Progenitor cell of endocrine pancreas (in vitro differentiated cells): ENCODE data around the gene NACC2. TPM values are rescaled to one million over a fixed set of nuclear protein-coding genes. Genes with fewer than 3 reads are reported as not detected.
"Not testable (repeated sequence)": the region's sequence is repeated elsewhere in the genome, so short reads cannot be mapped to it uniquely, and the experiment has no call there.

ENCODE experiments used
- DNase-seq: peaks from one replicate; pipeline ENCODE4 v3.0.0; 2021; ENCODE audit warnings: low spot score; ENCODE audit not compliant: unreplicated experiment
- H3K27ac Mint-ChIP-seq: 2 replicates; pipeline ENCODE4 v1.8.0; 2021; ENCODE audit warnings: mild to moderate bottlenecking, moderate library complexity, mixed read lengths
- H3K27me3 Mint-ChIP-seq: 2 replicates; pipeline ENCODE4 v1.8.0; 2021; ENCODE audit warnings: mixed read lengths
- H3K36me3 Mint-ChIP-seq: 2 replicates; pipeline ENCODE4 v1.8.0; 2022; ENCODE audit warnings: mixed read lengths; ENCODE audit not compliant: insufficient read depth
- H3K4me1 Mint-ChIP-seq: 2 replicates; pipeline ENCODE4 v1.8.0; 2021; ENCODE audit warnings: low read depth, mixed read lengths
- H3K4me3 Mint-ChIP-seq: 2 replicates; pipeline ENCODE4 v1.8.0; 2021; ENCODE audit warnings: low read depth, mild to moderate bottlenecking, moderate library complexity, mixed read lengths
- H3K9me3 Mint-ChIP-seq: 2 replicates; pipeline ENCODE4 v1.8.0; 2021; ENCODE audit warnings: low read depth, mixed read lengths
- CTCF ChIP-seq: fragments of 200-600 bp; sonication (generic); IDR thresholded peaks from one replicate; pipeline ENCODE4 v1.5.0; 2021; ENCODE audit warnings: antibody characterized with exemption, mild to moderate bottlenecking; ENCODE audit not compliant: unreplicated experiment
- total RNA-seq: library from RNA; stranded (reverse); gene quantifications from 2 replicates; pipeline ENCODE4 v1.2.1, GENCODE V29; 2021

NACC2 gene
- total RNA-seq, 1 donor from 2014 or later, result 11.6 TPM

DNA sequence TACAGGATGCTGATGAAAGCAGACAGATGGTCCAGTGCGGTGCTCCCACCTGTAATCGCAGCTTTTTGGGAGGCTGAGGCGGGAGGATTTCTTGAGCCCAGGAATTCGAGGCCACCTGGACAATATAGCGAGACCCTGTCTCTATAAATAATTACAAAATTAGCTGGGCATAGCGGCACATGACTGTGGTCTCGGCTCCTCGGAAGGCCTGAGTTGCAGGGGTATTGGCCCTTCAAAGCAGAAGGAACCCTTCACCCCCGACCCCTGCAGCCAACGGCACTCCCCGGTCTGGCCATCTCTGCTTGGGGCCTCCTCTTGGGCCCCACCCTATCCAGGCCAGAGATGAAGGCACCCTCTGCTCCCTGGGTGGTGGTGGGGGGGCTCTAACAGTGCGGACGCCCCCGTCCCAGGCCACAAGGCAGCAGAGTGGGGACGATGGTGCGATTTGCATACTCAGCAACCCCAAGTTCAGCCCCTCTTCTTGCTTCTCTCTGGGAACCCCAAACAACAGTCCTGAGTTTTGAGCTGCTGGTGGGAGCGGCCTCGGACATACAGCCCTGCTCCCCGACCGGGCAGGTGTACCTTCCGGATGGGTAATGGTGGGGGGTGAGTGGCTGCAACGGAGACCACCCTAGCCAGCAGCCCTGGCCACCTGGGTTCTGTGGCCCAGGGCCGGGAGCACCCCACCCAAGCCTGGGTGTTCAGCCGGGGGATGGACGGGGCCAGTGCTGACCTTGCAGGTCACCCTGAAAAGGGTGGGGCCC is 50.7 kb downstream of the NACC2 start:
- peaks cover 11% of the 10 kb centered on the region for H3K36me3 Mint-ChIP-seq
- peaks cover 8% of the 10 kb centered on the region for H3K9me3 Mint-ChIP-seq
- H3K27ac Mint-ChIP-seq, result no peak overlapping the region
- no peaks in the 10 kb centered on the region for H3K27me3 Mint-ChIP-seq
- H3K4me1 Mint-ChIP-seq, result no peaks in the 10 kb centered on the region
- TF ChIP-seq CTCF, result no peak
- H3K4me3 Mint-ChIP-seq, result no peak overlapping the region
- DNase-seq, result no peak

DNA sequence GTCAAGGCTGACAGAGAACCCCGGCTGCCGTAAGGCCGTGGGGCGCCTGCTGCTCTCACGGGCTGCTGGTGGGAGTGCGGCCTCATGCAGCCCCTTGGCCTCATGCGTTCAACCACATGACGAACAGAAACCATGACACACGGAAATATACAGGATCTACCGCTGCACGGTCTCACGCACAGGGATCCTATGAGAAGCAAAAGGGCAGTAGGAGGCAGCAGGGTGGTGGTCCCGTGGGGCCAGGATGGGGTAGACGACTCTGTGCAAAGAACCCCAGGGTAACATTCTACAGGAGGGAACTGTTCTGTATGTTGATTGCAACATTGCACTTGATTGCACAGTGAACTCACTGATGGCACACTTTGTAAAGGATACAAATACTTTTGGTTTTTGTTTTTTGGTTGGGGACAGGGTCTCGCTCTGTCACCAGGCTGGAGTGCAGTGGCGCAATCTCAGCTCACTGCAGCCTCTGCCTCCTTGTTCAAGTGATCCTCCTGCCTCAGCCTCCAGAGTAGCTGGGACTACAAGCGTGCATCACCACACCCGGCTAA is 51.6 kb downstream of the NACC2 start:
- peaks cover 12% of the 10 kb centered on the region for H3K9me3 Mint-ChIP-seq
- peaks cover 16% of the 10 kb centered on the region for H3K36me3 Mint-ChIP-seq
- TF ChIP-seq CTCF, result no peak
- no peak overlapping the region for H3K4me3 Mint-ChIP-seq
- no peaks in the 10 kb centered on the region for H3K4me1 Mint-ChIP-seq
- H3K27me3 Mint-ChIP-seq, result no peaks in the 10 kb centered on the region
- H3K27ac Mint-ChIP-seq, result peak overlapping the region; percentile 49
- no peak for DNase-seq

DNA sequence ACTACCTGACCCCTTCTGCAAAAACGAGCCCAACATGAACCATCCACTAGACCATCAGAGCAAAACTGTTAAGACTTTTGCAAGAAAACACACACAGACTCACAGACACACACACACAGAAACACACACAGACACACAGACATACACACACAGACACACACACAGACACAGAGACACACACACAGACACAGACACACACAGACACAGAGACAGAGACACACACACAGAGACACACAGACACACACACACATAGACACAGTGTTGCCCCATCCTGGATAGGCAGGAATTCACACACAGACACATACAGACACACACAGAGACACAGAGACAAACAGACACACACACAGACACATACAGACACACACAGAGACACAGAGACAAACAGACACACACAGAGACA is 52.5 kb downstream of the NACC2 start:
- no peaks in the 10 kb centered on the region for H3K27me3 Mint-ChIP-seq
- no peak for TF ChIP-seq CTCF
- peaks cover 21% of the 10 kb centered on the region for H3K36me3 Mint-ChIP-seq
- H3K4me3 Mint-ChIP-seq, result no peak overlapping the region
- peaks cover 16% of the 10 kb centered on the region for H3K9me3 Mint-ChIP-seq
- DNase-seq, result no peak
- no peaks in the 10 kb centered on the region for H3K4me1 Mint-ChIP-seq
- no peak overlapping the region for H3K27ac Mint-ChIP-seq

GRCh38 chr9:136040848-136041247 is 54.2 kb downstream of the NACC2 start:
- H3K4me3 Mint-ChIP-seq, H3K4me1 Mint-ChIP-seq, H3K27me3 Mint-ChIP-seq, DNase-seq: not testable (repeated sequence)
- peak overlapping the region; percentile 77 for H3K27ac Mint-ChIP-seq
- peaks cover 19% of the 10 kb centered on the region for H3K9me3 Mint-ChIP-seq
- peaks cover 25% of the 10 kb centered on the region for H3K36me3 Mint-ChIP-seq

DNA sequence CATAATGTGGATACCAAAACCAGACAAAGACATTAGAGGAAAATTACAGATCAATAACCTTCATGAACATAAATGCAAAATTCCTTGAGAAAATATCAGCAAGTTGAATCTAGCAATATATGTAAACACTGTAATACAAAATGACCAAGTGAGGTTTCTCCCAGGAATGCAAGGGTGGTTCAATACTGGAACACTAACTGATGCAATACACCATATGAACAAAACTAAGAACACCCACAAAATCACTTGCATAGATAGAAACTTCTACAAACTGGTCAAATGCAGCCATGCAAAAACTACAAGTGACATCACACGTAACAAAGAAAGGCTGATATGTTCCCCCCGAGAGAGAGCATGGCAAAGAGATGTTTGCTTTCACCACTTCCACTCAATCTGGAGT is 55.6 kb downstream of the NACC2 start:
- Mint-ChIP-seq H3K9me3 (peaks cover 19% of the 10 kb centered on the region), H3K36me3 (peaks cover 26% of the 10 kb centered on the region), H3K27me3 (no peaks in the 10 kb centered on the region), H3K4me3 (no peak overlapping the region), H3K4me1 (no peaks in the 10 kb centered on the region), H3K27ac (no peak overlapping the region)
- no peak for TF ChIP-seq CTCF
- no peak for DNase-seq

- H3K9me3 Mint-ChIP-seq, result peaks cover 19% of the 10 kb centered on the region
- no peak for TF ChIP-seq CTCF
- H3K4me3 Mint-ChIP-seq, result no peak overlapping the region
- no peak overlapping the region for H3K27ac Mint-ChIP-seq
- no peak for DNase-seq
- H3K27me3 Mint-ChIP-seq, result no peaks in the 10 kb centered on the region
- peaks cover 29% of the 10 kb centered on the region for H3K36me3 Mint-ChIP-seq
- H3K4me1 Mint-ChIP-seq, result no peaks in the 10 kb centered on the region
Measured at GRCh38 chr9:136036848-136037247, 58.2 kb downstream of the NACC2 start.
